HG02798 (cell line): ENCODE results near the gene WASHC2A.
"Not testable (repeated sequence)": the region's sequence is repeated elsewhere in the genome, so short reads cannot be mapped to it uniquely, and the experiment has no call there.

ENCODE experiments used
- ATAC-seq: cut with Tn5 transposase; IDR thresholded peaks from one replicate; pipeline ENCODE4 v1.9.1; 2021; ENCODE audit warnings: mild to moderate bottlenecking; ENCODE audit not compliant: unreplicated experiment, poor library complexity

Gene WASHC2A

GRCh38 chr10:50063100-50063499, 4.7 kb upstream of the WASHC2A start:
- no peak for ATAC-seq

GRCh38 chr10:50068352-50068659, 552 bp downstream of the WASHC2A start:
- not testable (repeated sequence) for ATAC-seq

GRCh38 chr10:50075139-50075538, 7.4 kb downstream of the WASHC2A start:
- ATAC-seq, result not testable (repeated sequence)

GRCh38 chr10:50075544-50075943, 7.8 kb downstream of the WASHC2A start:
- ATAC-seq, result not testable (repeated sequence)

GRCh38 chr10:50091304-50091703, 23.6 kb downstream of the WASHC2A start:
- not testable (repeated sequence) for ATAC-seq

- ATAC-seq, result not testable (repeated sequence)
Measured at GRCh38 chr10:50092928-50093327, 25.2 kb downstream of the WASHC2A start.

- not testable (repeated sequence) for ATAC-seq
Measured at GRCh38 chr10:50094630-50095029, 26.9 kb downstream of the WASHC2A start.

- ATAC-seq, result not testable (repeated sequence)
Measured at GRCh38 chr10:50095402-50095801, 27.6 kb downstream of the WASHC2A start.

- not testable (repeated sequence) for ATAC-seq
Measured at GRCh38 chr10:50096722-50097121, 29.0 kb downstream of the WASHC2A start.

- ATAC-seq, result not testable (repeated sequence)
Measured at GRCh38 chr10:50098645-50099044, 30.9 kb downstream of the WASHC2A start.

- ATAC-seq, result not testable (repeated sequence)
Measured at GRCh38 chr10:50101139-50101582, 33.4 kb downstream of the WASHC2A start.

GRCh38 chr10:50101747-50102146, 34.0 kb downstream of the WASHC2A start:
- ATAC-seq, result peak; percentile 3

- peak; percentile 88 for ATAC-seq
Measured at GRCh38 chr10:50102267-50102666, 34.5 kb downstream of the WASHC2A start.

GRCh38 chr10:50108999-50109698, 41.4 kb downstream of the WASHC2A start:
- not testable (repeated sequence) for ATAC-seq

- ATAC-seq, result not testable (repeated sequence)
Measured at GRCh38 chr10:50112419-50113112, 44.8 kb downstream of the WASHC2A start.

GRCh38 chr10:50126765-50127164, 59.0 kb downstream of the WASHC2A start:
- not testable (repeated sequence) for ATAC-seq

- not testable (repeated sequence) for ATAC-seq
Measured at GRCh38 chr10:50127770-50128292, 60.1 kb downstream of the WASHC2A start.

- ATAC-seq, result not testable (repeated sequence)
Measured at GRCh38 chr10:50131245-50131965, 63.7 kb downstream of the WASHC2A start.

GRCh38 chr10:50132322-50132721, 64.6 kb downstream of the WASHC2A start:
- not testable (repeated sequence) for ATAC-seq

- not testable (repeated sequence) for ATAC-seq
Measured at GRCh38 chr10:50132841-50133240, 65.1 kb downstream of the WASHC2A start.
